Common myeloid progenitor, CD34-positive (primary cell): ENCODE measurements around the gene ZNF578.
"Not testable (repeated sequence)": the region's sequence is repeated elsewhere in the genome, so short reads cannot be mapped to it uniquely, and the experiment has no call there.

Source experiments
- CTCF ChIA-PET: fragments of 350-600 bp; sonication (Branson Sonifier 250); formaldehyde crosslinking; loops from one replicate; lab custom pipeline; 2021; ENCODE audit warnings: antibody characterized with exemption; lab: Charles Lee
- POLR2A ChIA-PET: fragments of 350-600 bp; sonication (Branson Sonifier 250); formaldehyde crosslinking; loops from one replicate; lab custom pipeline; 2021; ENCODE audit warnings: antibody characterized with exemption; lab: Charles Lee
- DNase-seq, 3 donors: peaks; one replicate each; pipeline versions ENCODE4 v3.0.0 to v3.0.0-alpha.2; 2013
- H3K27ac ChIP-seq, 2 experiments: 1 replicate in 1 of 2; 2 replicates in 1 of 2; pipeline ENCODE4 v1.7.0; 2013; ENCODE audit warnings: inconsistent platforms in 2 of 2, low read length in 2 of 2, mild to moderate bottlenecking in 2 of 2, low read depth in 1 of 2, moderate library complexity in 1 of 2; ENCODE audit not compliant: severe bottlenecking in 2 of 2, insufficient read depth in 1 of 2, poor library complexity in 1 of 2
- H3K27me3 ChIP-seq, 5 experiments: replicated peaks in 2 of 5; 1 replicate in 3 of 5; 2 replicates in 2 of 5; pipeline versions ENCODE4 v1.6.1 to v1.7.0; 2013; ENCODE audit warnings: low read length in 4 of 5, mild to moderate bottlenecking in 2 of 5, moderate library complexity in 2 of 5, inconsistent platforms in 1 of 5; ENCODE audit not compliant: insufficient read depth in 5 of 5, control insufficient read depth in 4 of 5
- H3K36me3 ChIP-seq, 4 experiments: 1 replicate in 2 of 4; 2 replicates in 2 of 4; pipeline versions ENCODE4 v1.6.1 to v1.7.0; 2013; ENCODE audit warnings: low read length in 3 of 4, control low read depth in 1 of 4, mild to moderate bottlenecking in 1 of 4; ENCODE audit not compliant: control insufficient read depth in 4 of 4, insufficient read depth in 4 of 4
- H3K4me1 ChIP-seq, 4 experiments: 1 replicate in 3 of 4; 2 replicates in 1 of 4; pipeline versions ENCODE4 v1.6.1 to v1.7.1; 2013; ENCODE audit warnings: low read length in 3 of 4, mild to moderate bottlenecking in 3 of 4, control low read depth in 1 of 4, inconsistent platforms in 1 of 4, moderate library complexity in 1 of 4; ENCODE audit not compliant: control insufficient read depth in 4 of 4, insufficient read depth in 4 of 4; ENCODE audit errors: control extremely low read depth in 1 of 4
- H3K4me3 ChIP-seq, 7 experiments: 1 replicate in 4 of 7; 2 replicates in 3 of 7; pipeline versions ENCODE4 v1.5.1 to v1.7.0; 2013; ENCODE audit warnings: mild to moderate bottlenecking in 7 of 7, low read length in 6 of 7, moderate library complexity in 6 of 7, inconsistent platforms in 2 of 7, low read depth in 2 of 7, control low read depth in 1 of 7; ENCODE audit not compliant: insufficient read depth in 4 of 7, control insufficient read depth in 1 of 7; ENCODE audit errors: extremely low read depth in 1 of 7
- H3K9me3 ChIP-seq, 5 experiments: 1 replicate in 4 of 5; 2 replicates in 1 of 5; pipeline versions ENCODE4 v1.6.1 to v1.7.1; 2013; ENCODE audit warnings: low read length in 4 of 5, mild to moderate bottlenecking in 2 of 5, inconsistent platforms in 1 of 5, low read depth in 1 of 5, moderate library complexity in 1 of 5; ENCODE audit not compliant: control insufficient read depth in 4 of 5, insufficient read depth in 2 of 5; ENCODE audit errors: control extremely low read depth in 1 of 5
- WGBS: methylation state at CpG from one replicate; pipeline ENCODE4 v1.1.5; 2013; ENCODE audit not compliant: insufficient coverage; 5-methylcytosine and 5-hydroxymethylcytosine counted together

The ZNF578 gene

GRCh38 chr19:52527956-52528351 lies 74.6 kb downstream of the ZNF578 start:
- under 1% methylated on average over 23 of the region's 25 CpGs for WGBS
- ChIA-PET CTCF (no interaction called here), POLR2A (no interaction called here)
- Histone ChIP-seq H3K27ac (peak overlapping the region; percentile 94 to 98), H3K36me3 (peaks cover 0 to 2% (median 1%) of the 10 kb centered on the region in 4 experiments), H3K4me1 (peaks cover 4 to 15% (median 11%) of the 10 kb centered on the region in 4 experiments), H3K4me3 (peak overlapping the region; percentile 60 to 97 (median 85)), H3K9me3 (peaks cover 0 to 11% (median 4%) of the 10 kb centered on the region in 5 experiments), H3K27me3 (no peaks in the 10 kb centered on the region)
- DNase-seq: no peak

- Histone ChIP-seq H3K9me3 (no peaks in the 10 kb centered on the region), H3K27me3 (no peaks in the 10 kb centered on the region), H3K4me1 (peaks cover 4 to 25% (median 21%) of the 10 kb centered on the region in 4 experiments), H3K27ac (no peak overlapping the region), H3K4me3 (no peak overlapping the region), H3K36me3 (peaks cover 0 to 8% (median 2%) of the 10 kb centered on the region in 4 experiments)
- DNase-seq: no peak
- CTCF ChIA-PET: no interaction called here
- WGBS: no CpG with 5 or more reads among the region's 2 CpGs
- POLR2A ChIA-PET: no interaction called here
These were observed 79.1 kb downstream of the ZNF578 start for GRCh38 chr19:52532480-52532879.

- Histone ChIP-seq H3K27me3 (no peaks in the 10 kb centered on the region), H3K27ac (no peak overlapping the region), H3K9me3 (peaks cover 0 to 1% (median 0%) of the 10 kb centered on the region in 5 experiments), H3K4me3 (no peak overlapping the region), H3K36me3 (peaks cover 0 to 8% (median 2%) of the 10 kb centered on the region in 4 experiments), H3K4me1 (peaks cover 0 to 17% (median 10%) of the 10 kb centered on the region in 4 experiments)
- CTCF ChIA-PET: no interaction called here
- no peak for DNase-seq
- 97% methylated on average over 3 of the region's 5 CpGs for WGBS
- POLR2A ChIA-PET: no interaction called here
These were observed 80.5 kb downstream of the ZNF578 start for GRCh38 chr19:52533901-52534300.

GRCh38 chr19:52535385-52535770 lies 82.0 kb downstream of the ZNF578 start:
- H3K27me3 ChIP-seq, CTCF ChIA-PET, H3K27ac ChIP-seq, POLR2A ChIA-PET: not testable (repeated sequence)
- peaks cover 0 to 10% (median 4%) of the 10 kb centered on the region in 5 experiments for H3K9me3 ChIP-seq
- peaks cover 0 to 12% (median 5%) of the 10 kb centered on the region in 4 experiments for H3K36me3 ChIP-seq
- DNase-seq: peak in 2 of 3 donors; percentile 63 to 67
- peaks cover 0 to 17% (median 10%) of the 10 kb centered on the region in 4 experiments for H3K4me1 ChIP-seq
- H3K4me3 ChIP-seq: peak overlapping the region; percentile 44 to 90 (median 79)
- WGBS: 0% methylated on average over 3 of the region's 15 CpGs

- ChIA-PET POLR2A (no interaction called here), CTCF (no interaction called here)
- peaks cover 0 to 17% (median 10%) of the 10 kb centered on the region in 4 experiments for H3K4me1 ChIP-seq
- 3% methylated on average over 49 of the region's 50 CpGs for WGBS
- peak; percentile 87 to 93 (median 93) for DNase-seq
- no peaks in the 10 kb centered on the region for H3K27me3 ChIP-seq
- H3K36me3 ChIP-seq: peaks cover 0 to 17% (median 5%) of the 10 kb centered on the region in 4 experiments
- H3K9me3 ChIP-seq: peaks cover 0 to 14% (median 4%) of the 10 kb centered on the region in 5 experiments
- peak overlapping the region; percentile 46 to 81 for H3K27ac ChIP-seq
- peak overlapping the region; percentile 69 to 90 (median 79) for H3K4me3 ChIP-seq
These were observed 82.6 kb downstream of the ZNF578 start for GRCh38 chr19:52535771-52536447.

GRCh38 chr19:52536448-52536800 lies 83.1 kb downstream of the ZNF578 start:
- ChIA-PET CTCF (no interaction called here), POLR2A (no interaction called here)
- WGBS: 13% methylated on average over 14 of the region's 17 CpGs
- peaks cover 0 to 20% (median 7%) of the 10 kb centered on the region in 4 experiments for H3K36me3 ChIP-seq
- peak; percentile 42 to 81 (median 75) for DNase-seq
- H3K9me3 ChIP-seq: peaks cover 0 to 15% (median 4%) of the 10 kb centered on the region in 5 experiments
- no peaks in the 10 kb centered on the region for H3K27me3 ChIP-seq
- H3K4me3 ChIP-seq: peak overlapping the region; percentile 69 to 90 (median 79)
- peaks cover 0 to 17% (median 10%) of the 10 kb centered on the region in 4 experiments for H3K4me1 ChIP-seq
- H3K27ac ChIP-seq: peak overlapping the region; percentile 46 to 81

- no CpG with 5 or more reads among the region's 4 CpGs for WGBS
- H3K27ac ChIP-seq, CTCF ChIA-PET, H3K4me3 ChIP-seq, POLR2A ChIA-PET, H3K27me3 ChIP-seq, DNase-seq: not testable (repeated sequence)
- peaks cover 0 to 27% (median 13%) of the 10 kb centered on the region in 5 experiments for H3K9me3 ChIP-seq
- H3K4me1 ChIP-seq: peaks cover 0 to 20% (median 14%) of the 10 kb centered on the region in 4 experiments
- H3K36me3 ChIP-seq: peaks cover 0 to 35% (median 16%) of the 10 kb centered on the region in 4 experiments
These were observed 85.5 kb downstream of the ZNF578 start for GRCh38 chr19:52538815-52539214.
